HG03565 (cell line): ENCODE results near the gene BCO1.

ENCODE experiments used
- ATAC-seq: cut with Tn5 transposase; IDR thresholded peaks from one replicate; pipeline ENCODE4 v1.9.1; 2021; ENCODE audit warnings: mild to moderate bottlenecking, moderate library complexity; ENCODE audit not compliant: unreplicated experiment

The BCO1 gene

GRCh38 chr16:81275064-81275532 is 36.6 kb downstream of the BCO1 start:
- ATAC-seq, result no peak

GRCh38 chr16:81275795-81276194 is 37.3 kb downstream of the BCO1 start:
- no peak for ATAC-seq

- no peak for ATAC-seq
These were observed 37.8 kb downstream of the BCO1 start for GRCh38 chr16:81276323-81276722.

GRCh38 chr16:81277541-81278080 is 39.1 kb downstream of the BCO1 start:
- no peak for ATAC-seq

GRCh38 chr16:81278526-81278925 is 40.0 kb downstream of the BCO1 start:
- ATAC-seq, result no peak

- ATAC-seq, result no peak
These were observed 40.9 kb downstream of the BCO1 start for GRCh38 chr16:81279392-81279791.

- no peak for ATAC-seq
These were observed 41.9 kb downstream of the BCO1 start for GRCh38 chr16:81280393-81280792.

- no peak for ATAC-seq
These were observed 44.6 kb downstream of the BCO1 start for GRCh38 chr16:81283044-81283443.

GRCh38 chr16:81284995-81285600 is 46.6 kb downstream of the BCO1 start:
- no peak for ATAC-seq

GRCh38 chr16:81286190-81286589 is 47.7 kb downstream of the BCO1 start:
- ATAC-seq, result no peak

- no peak for ATAC-seq
These were observed 52.6 kb downstream of the BCO1 start for GRCh38 chr16:81291117-81291516.

GRCh38 chr16:81292936-81293335 is 54.4 kb downstream of the BCO1 start:
- ATAC-seq, result no peak

GRCh38 chr16:81293909-81294802 is 55.7 kb downstream of the BCO1 start:
- no peak for ATAC-seq

- no peak for ATAC-seq
These were observed 58.1 kb downstream of the BCO1 start for GRCh38 chr16:81296631-81297030.

- no peak for ATAC-seq
These were observed 69.3 kb downstream of the BCO1 start for GRCh38 chr16:81307770-81308169.

GRCh38 chr16:81310045-81310644 is 71.7 kb downstream of the BCO1 start:
- no peak for ATAC-seq

- no peak for ATAC-seq
These were observed 73.3 kb downstream of the BCO1 start for GRCh38 chr16:81311762-81312161.

- no peak for ATAC-seq
These were observed 75.5 kb downstream of the BCO1 start for GRCh38 chr16:81313701-81314602.

- peak; percentile 96 for ATAC-seq
These were observed 76.2 kb downstream of the BCO1 start, which contains the start of gene GAN for GRCh38 chr16:81314603-81315270. TSS of gene GAN (plus strand) at chr16:81314962. CDS start at chr16:81315114, 152 bp downstream.
